Progenitor cell of endocrine pancreas (in vitro differentiated cells): ENCODE measurements around the gene TRAM1L1. TPM values are rescaled to one million over a fixed set of nuclear protein-coding genes. Genes with fewer than 3 reads are reported as not detected.

Source experiments
- DNase-seq: peaks from one replicate; pipeline ENCODE4 v3.0.0; 2021; ENCODE audit warnings: low spot score; ENCODE audit not compliant: unreplicated experiment
- H3K27ac Mint-ChIP-seq: 2 replicates; pipeline ENCODE4 v1.8.0; 2021; ENCODE audit warnings: mild to moderate bottlenecking, moderate library complexity, mixed read lengths
- H3K27me3 Mint-ChIP-seq: 2 replicates; pipeline ENCODE4 v1.8.0; 2021; ENCODE audit warnings: mixed read lengths
- H3K36me3 Mint-ChIP-seq: 2 replicates; pipeline ENCODE4 v1.8.0; 2022; ENCODE audit warnings: mixed read lengths; ENCODE audit not compliant: insufficient read depth
- H3K4me1 Mint-ChIP-seq: 2 replicates; pipeline ENCODE4 v1.8.0; 2021; ENCODE audit warnings: low read depth, mixed read lengths
- H3K4me3 Mint-ChIP-seq: 2 replicates; pipeline ENCODE4 v1.8.0; 2021; ENCODE audit warnings: low read depth, mild to moderate bottlenecking, moderate library complexity, mixed read lengths
- H3K9me3 Mint-ChIP-seq: 2 replicates; pipeline ENCODE4 v1.8.0; 2021; ENCODE audit warnings: low read depth, mixed read lengths
- long read RNA-seq: library from polyadenylated mRNA; unstranded; transcript quantifications from one replicate; pipeline ENCODE4 v2.0.0, GENCODE V29; 2020
- total RNA-seq: library from RNA; stranded (reverse); gene quantifications from 2 replicates; pipeline ENCODE4 v1.2.1, GENCODE V29; 2021
- TF ChIP-seq, protein P1 (sequence below): fragments of 200-600 bp; sonication (generic); IDR thresholded peaks from one replicate; pipeline ENCODE4 v1.5.0; 2021; ENCODE audit warnings: antibody characterized with exemption, mild to moderate bottlenecking; ENCODE audit not compliant: unreplicated experiment

The TRAM1L1 gene
- total RNA-seq: 4.3 and 5.0 TPM in 2 replicates
- long read RNA-seq, transcript TRAM1L1-201 (1 exons, 2,023 nt): major isoform, 40 of 41 reads
- long read RNA-seq, partial matches to known transcripts: 0 of 41 reads
- long read RNA-seq, other reads (novel, unspliced or antisense): 1 of 41 reads

DNA sequence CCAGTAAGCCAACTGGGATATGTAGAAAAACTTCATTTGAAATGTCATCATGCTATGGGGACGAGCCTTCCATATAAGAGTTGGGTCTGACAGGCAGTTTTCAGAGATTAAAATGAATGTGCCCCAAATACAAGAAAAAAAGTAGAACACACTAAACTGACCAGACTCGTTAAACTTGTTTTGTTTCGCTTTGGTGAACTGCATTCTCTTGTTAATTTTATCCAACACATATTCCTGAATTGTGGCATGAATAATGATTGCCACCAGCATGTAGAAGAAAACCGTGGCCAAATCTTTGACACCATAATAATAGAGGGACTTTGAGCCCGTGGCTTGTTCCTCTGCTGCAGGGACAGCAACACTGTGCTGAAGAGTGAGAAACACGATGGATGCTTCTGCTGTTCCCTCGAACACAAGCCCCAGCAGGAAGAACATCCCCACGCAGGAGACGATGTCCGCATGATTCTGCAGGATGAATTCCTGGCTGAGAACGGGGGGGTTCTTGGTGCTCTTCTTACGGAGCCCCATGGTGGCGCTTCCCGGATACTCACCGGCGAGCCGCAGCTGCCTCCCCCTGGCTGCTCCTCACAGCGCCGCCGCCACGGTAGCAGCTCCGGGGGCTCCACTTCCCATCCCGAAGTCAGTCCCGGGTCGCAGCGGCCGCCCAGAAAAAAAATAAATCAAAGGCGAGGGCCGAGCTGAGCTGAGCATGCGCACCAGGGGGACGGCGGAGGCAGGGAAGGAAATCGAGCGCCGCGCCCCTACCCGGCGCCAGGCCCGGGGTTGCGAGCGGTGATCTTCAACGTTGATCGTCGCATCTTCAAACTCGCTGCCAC, at the start of gene TRAM1L1:
TRAM1L1 (minus strand) TSS at position 711 of the 836 bp plus-strand sequence; CDS start at position 528, 183 bp downstream.
- Mint-ChIP-seq H3K27ac (peak within 1 kb of the TSS; percentile 93), H3K4me3 (peak within 1 kb of the TSS; percentile 81), H3K27me3 (no peaks in the 10 kb centered on the region), H3K9me3 (peaks cover 8% of the 10 kb centered on the region), H3K36me3 (no peaks in the 10 kb centered on the region), H3K4me1 (peaks cover 7% of the 10 kb centered on the region)
- DNase-seq: peak; percentile 75
- TF ChIP-seq, protein P1, sequence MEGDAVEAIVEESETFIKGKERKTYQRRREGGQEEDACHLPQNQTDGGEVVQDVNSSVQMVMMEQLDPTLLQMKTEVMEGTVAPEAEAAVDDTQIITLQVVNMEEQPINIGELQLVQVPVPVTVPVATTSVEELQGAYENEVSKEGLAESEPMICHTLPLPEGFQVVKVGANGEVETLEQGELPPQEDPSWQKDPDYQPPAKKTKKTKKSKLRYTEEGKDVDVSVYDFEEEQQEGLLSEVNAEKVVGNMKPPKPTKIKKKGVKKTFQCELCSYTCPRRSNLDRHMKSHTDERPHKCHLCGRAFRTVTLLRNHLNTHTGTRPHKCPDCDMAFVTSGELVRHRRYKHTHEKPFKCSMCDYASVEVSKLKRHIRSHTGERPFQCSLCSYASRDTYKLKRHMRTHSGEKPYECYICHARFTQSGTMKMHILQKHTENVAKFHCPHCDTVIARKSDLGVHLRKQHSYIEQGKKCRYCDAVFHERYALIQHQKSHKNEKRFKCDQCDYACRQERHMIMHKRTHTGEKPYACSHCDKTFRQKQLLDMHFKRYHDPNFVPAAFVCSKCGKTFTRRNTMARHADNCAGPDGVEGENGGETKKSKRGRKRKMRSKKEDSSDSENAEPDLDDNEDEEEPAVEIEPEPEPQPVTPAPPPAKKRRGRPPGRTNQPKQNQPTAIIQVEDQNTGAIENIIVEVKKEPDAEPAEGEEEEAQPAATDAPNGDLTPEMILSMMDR: peak; percentile 35

DNA sequence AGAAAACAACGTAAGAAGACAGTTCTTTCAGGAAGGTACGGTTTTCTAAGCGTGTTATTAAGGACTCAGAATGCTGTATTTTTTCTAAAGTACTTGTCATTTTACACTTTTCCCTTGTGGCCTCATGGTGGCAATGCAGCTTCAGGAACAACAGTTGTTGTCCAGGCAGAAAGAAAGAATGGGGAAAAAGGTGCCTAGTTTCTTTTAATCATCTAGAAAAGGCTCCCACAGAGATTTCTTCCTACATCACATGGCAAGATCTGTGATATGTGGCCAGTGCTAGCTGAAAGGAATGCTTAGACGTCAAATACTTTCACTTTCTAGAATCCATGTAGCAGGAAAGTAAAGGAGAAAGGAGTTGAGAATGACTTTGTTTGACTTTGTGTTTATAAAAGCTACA, 49.0 kb upstream of the TRAM1L1 start:
- Mint-ChIP-seq H3K4me3 (no peak overlapping the region), H3K9me3 (peaks cover 19% of the 10 kb centered on the region), H3K27ac (no peak overlapping the region), H3K27me3 (no peaks in the 10 kb centered on the region), H3K36me3 (peaks cover 5% of the 10 kb centered on the region), H3K4me1 (peaks cover 13% of the 10 kb centered on the region)
- TF ChIP-seq, protein P1: peak; percentile 67
- DNase-seq: no peak

DNA sequence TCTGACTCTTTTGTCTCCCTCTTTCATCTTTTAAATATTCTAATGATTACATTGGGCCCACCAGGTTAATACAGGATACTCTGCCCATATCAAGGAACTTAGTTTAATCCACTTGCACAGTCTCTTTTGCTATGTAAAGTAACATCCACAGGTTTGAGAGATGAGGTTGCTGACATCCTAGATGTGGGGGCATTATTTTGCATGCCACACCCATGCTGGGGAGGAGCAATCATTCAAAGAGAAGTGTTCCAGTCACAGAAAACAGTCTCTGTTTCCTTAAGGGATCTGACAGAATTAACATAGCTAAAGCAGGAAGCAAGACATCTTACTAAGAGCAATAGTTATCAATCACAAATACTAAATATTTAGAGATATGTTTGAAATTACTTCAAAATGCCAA, 11.5 kb upstream of the TRAM1L1 start:
- no peak for DNase-seq
- Mint-ChIP-seq H3K4me1 (no peaks in the 10 kb centered on the region), H3K36me3 (no peaks in the 10 kb centered on the region), H3K4me3 (no peak overlapping the region), H3K27me3 (no peaks in the 10 kb centered on the region), H3K27ac (no peak overlapping the region), H3K9me3 (no peaks in the 10 kb centered on the region)
- TF ChIP-seq, protein P1: no peak

DNA sequence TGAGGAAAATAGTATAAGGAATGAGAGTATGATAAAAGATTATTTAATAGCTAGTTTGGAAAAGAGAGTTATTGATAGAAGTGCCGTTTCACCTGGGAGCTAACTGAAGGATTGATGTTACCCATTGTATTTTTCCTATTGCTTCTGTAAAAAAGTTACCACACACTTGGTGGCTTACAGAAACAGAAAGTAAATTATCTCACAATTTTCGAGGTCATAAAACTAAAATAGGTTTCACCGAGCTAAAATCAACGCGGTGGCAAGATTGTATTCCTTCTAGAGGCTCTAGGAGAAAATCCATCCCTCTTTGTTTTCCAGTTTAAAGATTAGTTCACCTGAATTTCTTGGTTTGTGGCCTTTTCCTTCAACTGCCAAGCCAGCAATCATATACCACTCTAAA, 11.1 kb upstream of the TRAM1L1 start:
- Mint-ChIP-seq H3K27me3 (no peaks in the 10 kb centered on the region), H3K4me3 (no peak overlapping the region)

DNA sequence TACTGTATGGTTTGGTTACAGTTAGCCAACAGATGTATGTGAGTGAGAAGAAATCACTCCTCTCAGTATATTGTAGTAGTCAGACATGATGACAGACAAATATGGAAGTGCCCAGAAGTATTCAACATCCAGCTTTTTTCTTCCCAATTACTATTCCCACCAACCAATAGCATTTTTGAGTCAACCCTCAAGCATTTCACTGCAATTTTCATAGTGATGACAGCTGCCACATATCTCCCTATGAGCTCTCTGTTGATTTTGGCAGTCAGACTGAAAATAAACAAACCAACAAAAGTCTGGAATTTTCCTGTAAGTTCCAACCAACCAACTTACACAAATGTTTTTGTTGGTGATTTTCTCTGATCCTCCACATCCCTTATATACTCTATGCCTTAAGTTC, 8.2 kb upstream of the TRAM1L1 start:
- DNase-seq: no peak
- Mint-ChIP-seq H3K4me3 (no peak overlapping the region), H3K36me3 (no peaks in the 10 kb centered on the region), H3K27ac (no peak overlapping the region), H3K4me1 (no peaks in the 10 kb centered on the region), H3K27me3 (no peaks in the 10 kb centered on the region), H3K9me3 (no peaks in the 10 kb centered on the region)
- TF ChIP-seq, protein P1: no peak

More for the DNA sequence above, 11.1 kb upstream of the TRAM1L1 start:
- Mint-ChIP-seq H3K4me1 (no peaks in the 10 kb centered on the region), H3K36me3 (no peaks in the 10 kb centered on the region), H3K9me3 (no peaks in the 10 kb centered on the region), H3K27ac (no peak overlapping the region)
- DNase-seq: no peak
- TF ChIP-seq, protein P1: no peak
